ENCODE measurements around the gene NCOA3. TPM values are rescaled to one million over a fixed set of nuclear protein-coding genes. Genes with fewer than 3 reads are reported as not detected.

NCOA3 gene
- total RNA-seq, 1 experiment from 2014 or later, result 23.3 TPM

- no peak overlapping the region for H3K27ac ChIP-seq (ENCODE audit: insufficient read length, low read depth, low read length)
- no peaks in the 10 kb centered on the region; the same call in 1 of the 2 replicates for H3K27me3 Mint-ChIP-seq (ENCODE audit: low read depth)
- no peak overlapping the region for H3K4ac ChIP-seq (ENCODE audit: low read depth, low read length)
- H3K18ac ChIP-seq (ENCODE audit: insufficient read length, low read depth, low read length), result no peak overlapping the region
- H2BK20ac ChIP-seq (ENCODE audit: low read depth, low read length, poor library complexity, severe bottlenecking), result no peak overlapping the region
- no peak overlapping the region for H4K8ac ChIP-seq (replicated peaks; ENCODE audit: insufficient read length, low read depth, low read length)
- H4K5ac ChIP-seq (ENCODE audit: insufficient read length, low read depth, low read length), result no peak overlapping the region
- H3K9ac ChIP-seq (ENCODE audit: extremely low read depth, insufficient read length, low read length), result no peak overlapping the region
- no peaks in the 10 kb centered on the region for H3K4me1 ChIP-seq (ENCODE audit: insufficient read depth, low read length)
- H3K4me3 Mint-ChIP-seq, result no peak overlapping the region
- no peaks in the 10 kb centered on the region for H3K9me3 ChIP-seq (ENCODE audit: control insufficient read depth, low read depth, low read length)
- TF ChIP-seq CTCF (conservative IDR thresholded peaks at IDR 0.05), result no peak
- H3K27ac Mint-ChIP-seq, result no peak overlapping the region; a peak in 1 of 7 replicates
- H2BK5ac ChIP-seq (ENCODE audit: insufficient read length, low read length), result no peak overlapping the region
- H2BK12ac ChIP-seq (ENCODE audit: insufficient read length, low read depth, low read length), result no peak overlapping the region
- H3K56ac ChIP-seq (ENCODE audit: insufficient read length, low read depth, low read length), result no peak overlapping the region
- H3K36me3 Mint-ChIP-seq (ENCODE audit: insufficient read depth in 1 of 3, low read depth in 3 of 3), result peaks cover 0 to 4% (median 4%) of the 10 kb centered on the region in 3 experiments; a peak in 3 of 7 replicates
- H3K14ac ChIP-seq (ENCODE audit: insufficient read depth, low read length), result no peak overlapping the region
- no peak overlapping the region for H2BK15ac ChIP-seq (ENCODE audit: low read depth, low read length)
- H3K79me1 ChIP-seq (ENCODE audit: insufficient read depth, low read depth, low read length, poor library complexity, severe bottlenecking), result no peaks in the 10 kb centered on the region
- H3K79me2 ChIP-seq (ENCODE audit: insufficient read depth, low read length), result no peaks in the 10 kb centered on the region
- no peak overlapping the region for H2AK5ac ChIP-seq (ENCODE audit: insufficient read length, low read length)
- H3K23ac ChIP-seq (ENCODE audit: insufficient read length, low read depth, low read length), result no peak overlapping the region
- H3K4me2 ChIP-seq (ENCODE audit: insufficient read depth, insufficient read length, low read length), result no peak overlapping the region
- no peak for DNase-seq
- no peak overlapping the region for H2AFZ ChIP-seq (ENCODE audit: low read length)
- H3K23me2 ChIP-seq (ENCODE audit: insufficient read length, low read depth, low read length, poor library complexity, severe bottlenecking), result no peaks in the 10 kb centered on the region
- no CpG with 5 or more reads among the region's 4 CpGs for WGBS (ENCODE audit: extremely low coverage, insufficient read length, low lambda C conversion rate)
- H3K27me3 ChIP-seq (ENCODE audit: insufficient read depth, low read length), result no peaks in the 10 kb centered on the region
- no peak overlapping the region for H3T11ph ChIP-seq (ENCODE audit: low read length)
- no peak overlapping the region for H4K91ac ChIP-seq (ENCODE audit: insufficient read length, low read depth, low read length)
- H2BK120ac ChIP-seq (ENCODE audit: low read depth, low read length, poor library complexity, severe bottlenecking), result no peak overlapping the region
- H3K9me3 Mint-ChIP-seq, result no peaks in the 10 kb centered on the region
- H3K4me1 Mint-ChIP-seq, result peaks cover 4 to 15% of the 10 kb centered on the region in 2 experiments
- H4K20me1 ChIP-seq (ENCODE audit: control insufficient read depth, insufficient read depth, insufficient read length), result no peaks in the 10 kb centered on the region
Measured at GRCh38 chr20:47679462-47679861, 177.8 kb downstream of the NCOA3 start.

Data from H9 (cell line).